Hematopoietic multipotent progenitor cell treated with erythropoietin and hydrocortisone succinate and interleukin-3 and kit ligand, for 6 days (in vitro differentiated cells): ENCODE results near the gene PLEKHD1.
A peak's percentile ranks its signal among the peaks of the same experiment; 100 is the strongest.
"Not testable (repeated sequence)": the region's sequence is repeated elsewhere in the genome, so short reads cannot be mapped to it uniquely, and the experiment has no call there.

Experiments used
- DNase-seq: peaks from one replicate; pipeline ENCODE4 v3.0.0-alpha.2; 2015

PLEKHD1 gene

GRCh38 chr14:69484444-69485314 is at the start of gene PLEKHD1:
TSS of gene PLEKHD1 (plus strand) at chr14:69484728. CDS start at chr14:69484966, 238 bp downstream.
- DNase-seq, result no peak

GRCh38 chr14:69439521-69440270 is 44.8 kb upstream of the PLEKHD1 start:
- no peak for DNase-seq

- DNase-seq, result no peak
Measured at GRCh38 chr14:69441948-69442347, 42.6 kb upstream of the PLEKHD1 start.

GRCh38 chr14:69443296-69443805 is 41.2 kb upstream of the PLEKHD1 start:
- no peak for DNase-seq

GRCh38 chr14:69449216-69449615 is 35.3 kb upstream of the PLEKHD1 start:
- DNase-seq, result no peak

- DNase-seq, result no peak
Measured at GRCh38 chr14:69451941-69452340, 32.6 kb upstream of the PLEKHD1 start.

GRCh38 chr14:69458350-69458749 is 26.2 kb upstream of the PLEKHD1 start:
- no peak for DNase-seq

GRCh38 chr14:69459122-69459521 is 25.4 kb upstream of the PLEKHD1 start:
- DNase-seq, result no peak

- DNase-seq, result peak; percentile 87
Measured at GRCh38 chr14:69460093-69460701, 24.3 kb upstream of the PLEKHD1 start.

GRCh38 chr14:69464379-69464778 is 20.1 kb upstream of the PLEKHD1 start:
- no peak for DNase-seq

GRCh38 chr14:69464829-69465228 is 19.7 kb upstream of the PLEKHD1 start:
- DNase-seq, result no peak

GRCh38 chr14:69468949-69469348 is 15.6 kb upstream of the PLEKHD1 start:
- no peak for DNase-seq

GRCh38 chr14:69471436-69471835 is 13.1 kb upstream of the PLEKHD1 start:
- DNase-seq, result no peak

- DNase-seq, result no peak
Measured at GRCh38 chr14:69471916-69472315, 12.6 kb upstream of the PLEKHD1 start.

- DNase-seq, result no peak
Measured at GRCh38 chr14:69473260-69473659, 11.3 kb upstream of the PLEKHD1 start.

- no peak for DNase-seq
Measured at GRCh38 chr14:69473946-69474345, 10.6 kb upstream of the PLEKHD1 start.

- peak; percentile 80 for DNase-seq
Measured at GRCh38 chr14:69475194-69475818, 9.2 kb upstream of the PLEKHD1 start.

- peak; percentile 35 for DNase-seq
Measured at GRCh38 chr14:69476824-69477450, 7.6 kb upstream of the PLEKHD1 start.

GRCh38 chr14:69478055-69478454 is 6.5 kb upstream of the PLEKHD1 start:
- not testable (repeated sequence) for DNase-seq

- no peak for DNase-seq
Measured at GRCh38 chr14:69479696-69480095, 4.8 kb upstream of the PLEKHD1 start.

- DNase-seq, result no peak
Measured at GRCh38 chr14:69480136-69480535, 4.4 kb upstream of the PLEKHD1 start.

- no peak for DNase-seq
Measured at GRCh38 chr14:69481815-69482568, 2.5 kb upstream of the PLEKHD1 start.
